Hindlimb muscle (tissue), 1 donor: ENCODE results near the gene BAZ1A. TPM values are rescaled to one million over a fixed set of nuclear protein-coding genes. Genes with fewer than 3 reads are reported as not detected.

Source experiments
- DNase-seq: peaks from one replicate; pipeline ENCODE4 v3.0.0-alpha.2; 2013
- polyA plus RNA-seq: library from polyadenylated mRNA; unstranded; fragments of 120-200 nt; gene quantifications from one replicate; pipeline ENCODE4 v1.2.1, GENCODE V29; 2013; ENCODE audit not compliant: insufficient read length

BAZ1A gene
- polyA plus RNA-seq, 1 donor: 20.3 TPM

GRCh38 chr14:34722723-34723545 lies 152.2 kb downstream of the BAZ1A start:
- DNase-seq: peak; percentile 65

GRCh38 chr14:34721129-34721528 lies 154.0 kb downstream of the BAZ1A start:
- DNase-seq: no peak

- no peak for DNase-seq
Observed at GRCh38 chr14:34718750-34719304, 156.3 kb downstream of the BAZ1A start.

- no peak for DNase-seq
Observed at GRCh38 chr14:34715127-34715863, 159.9 kb downstream of the BAZ1A start.

GRCh38 chr14:34714320-34715126 lies 160.6 kb downstream of the BAZ1A start, which contains the start of gene CFL2:
CFL2 (minus strand) TSS chr14:34714593; CDS start chr14:34714540, 53 bp downstream.
- peak; percentile 71 for DNase-seq

- peak; percentile 65 for DNase-seq
Observed at GRCh38 chr14:34713681-34714319, 161.4 kb downstream of the BAZ1A start.

GRCh38 chr14:34713122-34713680 lies 162.0 kb downstream of the BAZ1A start:
- DNase-seq: no peak

GRCh38 chr14:34711796-34712712 lies 163.1 kb downstream of the BAZ1A start:
- DNase-seq: no peak

GRCh38 chr14:34711169-34711568 lies 164.0 kb downstream of the BAZ1A start:
- DNase-seq: peak; percentile 63

GRCh38 chr14:34710744-34711143 lies 164.4 kb downstream of the BAZ1A start:
- no peak for DNase-seq

- no peak for DNase-seq
Observed at GRCh38 chr14:34710006-34710405, 165.2 kb downstream of the BAZ1A start.

- no peak for DNase-seq
Observed at GRCh38 chr14:34707722-34708121, 167.4 kb downstream of the BAZ1A start.

Other genes starting within 250 kb of the BAZ1A start
- gene SNX6, start 245.2 kb downstream of the BAZ1A start, polyA plus RNA-seq: 67.4 TPM
- 647 TPM for gene CFL2, start 160.8 kb downstream of the BAZ1A start, polyA plus RNA-seq
- gene SRP54, start 107.6 kb upstream of the BAZ1A start, polyA plus RNA-seq: 42.2 TPM
- gene FAM177A1, start 170.9 kb upstream of the BAZ1A start, polyA plus RNA-seq: 33.6 TPM
- gene PPP2R3C, start 246.6 kb upstream of the BAZ1A start, polyA plus RNA-seq: 42.7 TPM
- gene PRORP, start 247.2 kb upstream of the BAZ1A start, polyA plus RNA-seq: 17.1 TPM